Prostate gland (tissue), 2 donors: Measurements from ENCODE around the gene LMNA. TPM values are rescaled to one million over a fixed set of nuclear protein-coding genes. Genes with fewer than 3 reads are reported as not detected.

Experiments used
- DNase-seq: peaks from one replicate; pipeline ENCODE4 v3.0.0-alpha.2; 2019; ENCODE audit warnings: low spot score
- H3K27ac ChIP-seq, 2 donors: fragments of 200-600 bp; sonication (generic); 2 replicates each; pipeline ENCODE4 v1.5.1; 2017 to 2019
- H3K27me3 ChIP-seq: fragments of 200-600 bp; sonication (generic); replicated peaks from 2 replicates; pipeline ENCODE4 v1.5.1; 2019; ENCODE audit not compliant: insufficient read depth
- H3K36me3 ChIP-seq, 2 donors: fragments of 200-600 bp; sonication (generic); 1 replicate in 1 of 2; 2 replicates in 1 of 2; pipeline versions ENCODE4 v1.5.1 to v1.8.1; 2017 to 2019
- H3K4me1 ChIP-seq: fragments of 200-600 bp; sonication (generic); replicated peaks from 2 replicates; pipeline ENCODE4 v1.5.1; 2019
- H3K4me3 ChIP-seq, 2 donors: fragments of 200-600 bp; sonication (generic); 2 replicates each; pipeline ENCODE4 v1.5.1; 2017 to 2019
- H3K9me3 ChIP-seq: fragments of 200-600 bp; sonication (generic); 2 replicates; pipeline ENCODE4 v1.5.1; 2017
- POLR2A ChIP-seq: fragments of 450-650 bp; IDR thresholded peaks from one replicate; pipeline ENCODE4 v1.6.1; 2016; ENCODE audit warnings: antibody characterized with exemption, mild to moderate bottlenecking
- POLR2AphosphoS5 ChIP-seq: sonication (generic); formaldehyde crosslinking; IDR thresholded peaks from one replicate; pipeline ENCODE4 v1.6.1; 2017; ENCODE audit warnings: antibody characterized with exemption
- WGBS: methylation state at CpG from one replicate; pipeline ENCODE4 v1.1.5; 2018; 5-methylcytosine and 5-hydroxymethylcytosine counted together
- intact Hi-C: fragments of 100-400 bp; cut with DNase I; formaldehyde crosslinking; loops from one replicate; pipeline ENCODE4 v1.14.2; 2022
- total RNA-seq, 2 donors: library from RNA; depleted of rRNA; stranded (reverse); fragments of >200 nt; gene quantifications; one replicate each; pipeline ENCODE4 v1.1.0, GENCODE V29; 2016
- TF ChIP-seq, protein P1 (sequence below), 4 experiments: fragments of 200-600 bp in 2 of 4; fragments of 450-650 bp in 2 of 4; sonication (generic) in 2 of 4; IDR thresholded peaks; 1 replicate in 3 of 4; 2 replicates in 1 of 4; pipeline ENCODE4 v1.5.1; 2016 to 2019; ENCODE audit warnings: antibody characterized with exemption in 4 of 4, mild to moderate bottlenecking in 2 of 4, moderate library complexity in 2 of 4

Gene LMNA
- total RNA-seq, 2 donors from 2014 or later: 227 to 265 TPM

DNA sequence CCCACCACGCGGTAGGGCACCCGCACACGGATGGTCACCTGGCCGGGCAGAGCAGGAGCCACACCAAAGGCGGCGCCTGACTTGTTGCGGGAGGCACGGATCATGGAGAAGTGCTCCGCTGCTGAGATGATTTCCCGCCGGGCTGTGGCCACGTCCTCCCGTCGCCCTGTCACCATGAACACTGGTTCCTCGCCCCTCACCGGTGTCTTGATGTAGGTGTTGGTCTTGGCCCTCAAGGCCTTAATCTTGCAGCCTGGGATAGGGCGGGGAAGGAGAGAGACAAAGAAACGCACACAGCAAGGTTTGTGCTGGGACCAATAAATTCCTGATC lies 37.1 kb upstream of the LMNA start:
- TF ChIP-seq, protein P1, sequence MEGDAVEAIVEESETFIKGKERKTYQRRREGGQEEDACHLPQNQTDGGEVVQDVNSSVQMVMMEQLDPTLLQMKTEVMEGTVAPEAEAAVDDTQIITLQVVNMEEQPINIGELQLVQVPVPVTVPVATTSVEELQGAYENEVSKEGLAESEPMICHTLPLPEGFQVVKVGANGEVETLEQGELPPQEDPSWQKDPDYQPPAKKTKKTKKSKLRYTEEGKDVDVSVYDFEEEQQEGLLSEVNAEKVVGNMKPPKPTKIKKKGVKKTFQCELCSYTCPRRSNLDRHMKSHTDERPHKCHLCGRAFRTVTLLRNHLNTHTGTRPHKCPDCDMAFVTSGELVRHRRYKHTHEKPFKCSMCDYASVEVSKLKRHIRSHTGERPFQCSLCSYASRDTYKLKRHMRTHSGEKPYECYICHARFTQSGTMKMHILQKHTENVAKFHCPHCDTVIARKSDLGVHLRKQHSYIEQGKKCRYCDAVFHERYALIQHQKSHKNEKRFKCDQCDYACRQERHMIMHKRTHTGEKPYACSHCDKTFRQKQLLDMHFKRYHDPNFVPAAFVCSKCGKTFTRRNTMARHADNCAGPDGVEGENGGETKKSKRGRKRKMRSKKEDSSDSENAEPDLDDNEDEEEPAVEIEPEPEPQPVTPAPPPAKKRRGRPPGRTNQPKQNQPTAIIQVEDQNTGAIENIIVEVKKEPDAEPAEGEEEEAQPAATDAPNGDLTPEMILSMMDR (IDR thresholded peaks at IDR 0.05): no peak
- TF ChIP-seq POLR2A: no peak
- TF ChIP-seq POLR2AphosphoS5: no peak
- WGBS: 74% methylated on average over 19 of the region's 19 CpGs
- no peaks in the 10 kb centered on the region for H3K4me1 ChIP-seq
- no peak overlapping the region for H3K27ac ChIP-seq
- no peak for DNase-seq
- no peaks in the 10 kb centered on the region for H3K36me3 ChIP-seq
- no peak overlapping the region for H3K4me3 ChIP-seq
- no peaks in the 10 kb centered on the region for H3K9me3 ChIP-seq
- intact Hi-C loops: no loop called here
- no peaks in the 10 kb centered on the region for H3K27me3 ChIP-seq

DNA sequence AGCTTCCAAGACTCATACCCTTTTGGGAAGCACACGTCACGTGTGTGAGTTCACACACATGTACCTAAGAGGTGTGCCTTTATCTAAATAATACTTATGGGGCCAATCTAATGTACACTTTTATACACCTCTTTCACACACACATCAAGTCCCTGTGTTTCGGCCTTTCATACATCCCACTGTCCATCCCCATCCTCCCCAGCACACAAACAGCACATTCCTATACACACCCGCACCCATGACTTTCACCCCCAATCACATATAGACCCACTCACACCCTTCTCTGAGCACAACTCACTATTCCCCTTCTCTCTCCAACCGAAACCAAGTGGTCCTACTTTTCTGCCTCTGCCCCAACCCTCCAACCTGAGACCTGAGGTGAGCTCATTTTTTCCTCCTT lies 35.8 kb upstream of the LMNA start:
- Histone ChIP-seq H3K36me3 (no peaks in the 10 kb centered on the region), H3K9me3 (no peaks in the 10 kb centered on the region), H3K4me3 (no peak overlapping the region), H3K27me3 (no peaks in the 10 kb centered on the region), H3K27ac (no peak overlapping the region), H3K4me1 (no peaks in the 10 kb centered on the region)
- no peak for TF ChIP-seq POLR2A
- TF ChIP-seq, protein P1 (IDR thresholded peaks at IDR 0.05): no peak
- TF ChIP-seq POLR2AphosphoS5: no peak
- DNase-seq: no peak
- intact Hi-C loops: no loop called here
- WGBS: 81% methylated on average over 5 of the region's 5 CpGs

DNA sequence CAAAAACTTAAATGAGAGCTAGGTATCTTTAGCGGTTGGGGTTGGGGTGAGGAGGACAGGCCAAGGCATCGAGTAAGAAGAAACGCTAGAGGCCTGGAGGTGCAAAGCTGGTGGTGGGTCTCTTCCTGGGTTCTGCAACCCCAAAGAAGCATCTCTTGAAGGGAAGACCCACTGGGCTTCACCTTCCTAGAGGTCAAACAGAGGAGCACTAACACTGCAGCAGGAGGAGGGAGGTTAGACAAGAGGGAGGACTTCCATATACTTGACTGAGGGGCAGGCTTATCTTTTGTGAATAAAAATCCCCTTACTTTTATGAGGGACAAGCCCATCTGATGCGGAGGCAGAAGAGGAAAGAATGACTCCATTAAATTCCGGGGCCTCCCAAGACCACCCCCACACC lies 34.7 kb upstream of the LMNA start:
- no peak overlapping the region for H3K4me3 ChIP-seq
- no peak overlapping the region for H3K27ac ChIP-seq
- no peaks in the 10 kb centered on the region for H3K9me3 ChIP-seq
- intact Hi-C loops: no loop called here
- no peaks in the 10 kb centered on the region for H3K36me3 ChIP-seq
- TF ChIP-seq, protein P1 (IDR thresholded peaks at IDR 0.05): no peak
- TF ChIP-seq POLR2AphosphoS5: no peak
- TF ChIP-seq POLR2A: no peak
- no peaks in the 10 kb centered on the region for H3K27me3 ChIP-seq
- WGBS: 66% methylated on average over 5 of the region's 5 CpGs
- no peaks in the 10 kb centered on the region for H3K4me1 ChIP-seq
- DNase-seq: no peak

DNA sequence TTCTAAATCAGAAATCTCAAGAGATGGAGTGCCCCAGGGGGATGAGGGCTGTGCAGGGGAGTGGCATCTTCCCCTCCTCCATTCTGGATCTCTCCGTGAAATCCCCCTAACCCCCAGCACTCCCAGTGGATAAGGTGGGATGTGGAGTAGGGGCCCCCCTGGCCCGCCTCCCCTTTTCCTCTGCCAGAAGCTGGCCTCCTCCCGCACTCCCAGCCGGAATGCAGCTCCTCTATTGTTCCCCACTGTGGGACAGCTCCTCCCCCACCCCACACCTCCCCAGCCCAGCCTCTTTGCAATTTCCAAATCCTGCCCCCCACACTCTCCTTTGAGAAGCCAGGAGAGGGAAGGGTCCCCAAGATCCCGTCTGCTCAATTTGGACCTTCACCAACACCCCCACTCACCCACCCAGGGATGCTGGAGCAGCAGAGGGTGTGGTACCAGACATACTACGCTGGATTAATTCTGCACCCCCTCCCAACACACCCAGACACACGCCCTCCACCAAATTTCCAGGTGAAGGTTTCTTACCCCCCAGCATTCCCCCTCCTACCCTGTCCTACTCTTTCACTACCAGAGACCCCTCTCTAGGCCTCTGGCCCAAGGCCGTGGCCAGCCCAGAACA lies 34.2 kb upstream of the LMNA start:
- intact Hi-C loops: no loop called here

DNA sequence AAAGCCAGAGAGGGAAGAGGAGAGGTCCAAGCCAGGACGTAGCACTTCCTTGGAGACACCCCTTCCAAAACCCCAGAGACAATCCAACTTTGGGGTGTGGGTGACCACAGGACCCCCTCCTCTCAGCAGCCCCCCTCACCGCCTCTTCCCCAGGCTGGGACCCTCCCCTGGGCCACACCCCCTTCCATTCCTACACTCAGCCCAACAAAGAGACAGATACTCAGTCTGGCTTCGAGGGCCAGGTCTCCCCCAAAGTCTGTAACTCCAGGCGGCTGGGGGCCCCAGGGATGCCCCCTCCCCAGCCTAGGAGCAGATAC lies 33.7 kb upstream of the LMNA start:
- no peak for DNase-seq
- Histone ChIP-seq H3K4me1 (no peaks in the 10 kb centered on the region), H3K27me3 (no peaks in the 10 kb centered on the region), H3K36me3 (no peaks in the 10 kb centered on the region), H3K9me3 (no peaks in the 10 kb centered on the region), H3K4me3 (peak overlapping the region in 1 of 2 donors; percentile 13), H3K27ac (no peak overlapping the region)
- TF ChIP-seq, protein P1 (IDR thresholded peaks at IDR 0.05): no peak
- TF ChIP-seq POLR2AphosphoS5: no peak
- TF ChIP-seq POLR2A: no peak
- 53% methylated on average over 4 of the region's 4 CpGs for WGBS
- intact Hi-C loops: no loop called here

More for the DNA sequence above, 34.2 kb upstream of the LMNA start:
- Histone ChIP-seq H3K4me1 (no peaks in the 10 kb centered on the region), H3K9me3 (no peaks in the 10 kb centered on the region), H3K27ac (no peak overlapping the region), H3K27me3 (no peaks in the 10 kb centered on the region), H3K36me3 (no peaks in the 10 kb centered on the region), H3K4me3 (no peak overlapping the region)
- 52% methylated on average over 8 of the region's 8 CpGs for WGBS
- no peak for DNase-seq
- TF ChIP-seq POLR2AphosphoS5 (no peak), POLR2A (no peak)
- TF ChIP-seq, protein P1 (IDR thresholded peaks at IDR 0.05): no peak
